Measurements from ENCODE around the gene MGAM2. TPM values are rescaled to one million over a fixed set of nuclear protein-coding genes. Genes with fewer than 3 reads are reported as not detected.

MGAM2 gene
- total RNA-seq, 2 experiments from 2014 or later: not detected

DNA sequence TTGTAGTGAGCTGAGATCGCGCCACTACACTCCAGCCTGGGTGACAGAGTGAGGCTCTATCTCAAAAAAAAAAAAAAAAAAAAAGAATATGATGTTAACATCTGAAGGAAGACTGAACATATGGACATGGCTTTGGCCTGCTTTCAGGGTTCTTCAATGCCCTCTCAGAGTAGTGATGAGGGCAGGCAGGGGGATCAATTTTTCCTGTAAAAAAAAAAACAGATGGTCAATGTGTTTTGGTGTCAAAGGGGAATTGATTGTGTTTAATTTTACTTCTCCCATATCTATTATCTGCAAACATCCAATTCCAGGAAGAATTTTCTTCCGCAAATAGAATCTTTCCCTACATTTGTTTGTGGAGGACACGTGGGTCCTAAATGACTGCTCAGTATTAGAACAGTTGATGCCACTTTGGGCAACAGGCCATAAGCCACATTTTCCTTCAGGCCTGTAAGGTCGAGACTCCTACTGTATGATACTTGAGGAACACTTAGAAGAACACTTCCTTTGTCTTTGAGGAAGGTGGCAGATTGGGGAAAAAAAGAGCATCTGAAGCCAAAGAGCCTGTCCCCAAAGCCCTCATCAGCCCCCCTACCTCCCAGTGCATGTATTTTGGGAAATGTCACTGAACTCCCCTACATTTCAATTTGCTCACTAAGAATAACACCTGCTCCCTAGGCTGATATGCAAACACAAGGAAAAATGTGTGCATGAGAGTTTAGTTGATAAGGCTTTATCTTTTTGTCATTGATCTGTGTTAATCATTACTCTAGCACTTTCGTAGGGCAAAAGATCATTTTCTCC is 28.3 kb downstream of the MGAM2 start:
- Mint-ChIP-seq H3K9me3 (no peaks in the 10 kb centered on the region), H3K36me3 (no peaks in the 10 kb centered on the region), H3K27ac (no peak overlapping the region), H3K4me3 (no peak overlapping the region), H3K4me1 (peaks cover 2% of the 10 kb centered on the region), H3K27me3 (no peaks in the 10 kb centered on the region)
- no peak for DNase-seq

DNA sequence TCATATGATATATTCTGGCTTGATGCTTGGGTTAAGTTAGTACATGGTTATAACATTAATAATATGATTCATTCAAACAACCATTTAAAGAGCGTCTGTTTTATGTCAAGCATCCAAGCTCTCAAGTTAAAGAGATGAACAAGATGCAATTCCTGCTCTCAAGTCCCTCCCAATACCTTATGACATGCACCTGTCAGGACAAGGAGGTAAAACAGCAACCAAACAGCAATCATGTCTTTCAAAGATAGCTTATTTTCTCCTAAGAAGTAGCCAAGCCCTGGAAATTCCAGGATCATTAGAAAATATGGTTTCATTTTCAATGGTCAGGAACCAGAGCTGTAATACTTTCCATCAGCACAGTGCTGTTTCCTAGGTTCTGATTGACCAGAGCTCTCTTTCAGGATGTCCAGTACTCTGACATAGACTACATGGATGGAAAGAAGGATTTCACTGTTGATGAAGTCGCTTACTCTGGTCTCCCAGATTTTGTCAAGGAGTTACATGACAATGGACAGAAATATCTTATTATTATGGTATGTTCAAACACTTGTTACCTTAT is 29.0 kb downstream of the MGAM2 start:
- Mint-ChIP-seq H3K27me3 (no peaks in the 10 kb centered on the region), H3K4me1 (peaks cover 2% of the 10 kb centered on the region), H3K9me3 (no peaks in the 10 kb centered on the region), H3K27ac (no peak overlapping the region), H3K4me3 (no peak overlapping the region), H3K36me3 (no peaks in the 10 kb centered on the region)
- no peak for DNase-seq

DNA sequence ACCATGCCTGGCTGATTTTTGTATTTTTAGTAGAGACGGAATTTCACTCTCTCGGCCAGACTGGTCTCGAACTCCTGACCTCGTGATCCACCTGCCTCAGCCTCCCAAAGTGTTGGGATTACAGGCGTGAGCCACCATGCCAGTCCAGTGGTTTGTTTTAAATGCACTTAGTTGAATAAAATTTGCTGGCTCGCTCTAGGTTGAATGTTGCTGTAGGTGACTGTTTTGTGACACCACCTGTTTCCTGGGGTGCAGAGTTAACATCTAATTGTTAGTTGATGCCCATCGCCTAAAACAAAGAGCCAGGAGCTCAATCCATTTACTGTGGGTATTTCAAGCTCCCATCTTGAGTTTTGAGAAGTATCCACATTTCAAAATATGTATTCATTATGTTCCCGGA is 31.2 kb downstream of the MGAM2 start:
- H3K36me3 Mint-ChIP-seq: no peaks in the 10 kb centered on the region

DNA sequence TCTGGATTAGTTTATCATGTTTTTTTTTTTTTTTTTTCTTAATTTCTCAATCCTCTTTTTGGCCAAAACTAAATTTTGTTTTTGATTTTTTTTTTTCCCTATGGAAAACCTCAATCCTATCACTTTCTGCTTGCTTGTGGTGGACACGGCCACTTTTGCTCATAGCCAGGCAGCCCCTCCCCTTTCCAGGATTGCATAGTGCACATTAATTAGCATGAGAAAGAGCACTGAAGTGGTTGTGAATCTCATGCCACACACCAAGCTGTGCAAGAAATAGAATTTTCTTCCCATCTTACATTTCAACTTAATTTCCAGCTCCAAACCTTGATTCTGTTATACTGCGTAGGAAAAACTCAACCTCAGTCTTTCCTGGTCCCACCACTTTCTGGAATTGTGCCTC is 34.6 kb downstream of the MGAM2 start:
- H3K9me3 Mint-ChIP-seq: no peaks in the 10 kb centered on the region
- no peak overlapping the region for H3K4me3 Mint-ChIP-seq
- no peaks in the 10 kb centered on the region for H3K36me3 Mint-ChIP-seq
- H3K4me1 Mint-ChIP-seq: no peaks in the 10 kb centered on the region
- DNase-seq: no peak
- H3K27me3 Mint-ChIP-seq: no peaks in the 10 kb centered on the region
- H3K27ac Mint-ChIP-seq: no peak overlapping the region

More for the DNA sequence above, 31.2 kb downstream of the MGAM2 start:
- Mint-ChIP-seq H3K4me3 (no peak overlapping the region), H3K27ac (no peak overlapping the region), H3K4me1 (no peaks in the 10 kb centered on the region), H3K9me3 (no peaks in the 10 kb centered on the region), H3K27me3 (no peaks in the 10 kb centered on the region)
- no peak for DNase-seq

DNA sequence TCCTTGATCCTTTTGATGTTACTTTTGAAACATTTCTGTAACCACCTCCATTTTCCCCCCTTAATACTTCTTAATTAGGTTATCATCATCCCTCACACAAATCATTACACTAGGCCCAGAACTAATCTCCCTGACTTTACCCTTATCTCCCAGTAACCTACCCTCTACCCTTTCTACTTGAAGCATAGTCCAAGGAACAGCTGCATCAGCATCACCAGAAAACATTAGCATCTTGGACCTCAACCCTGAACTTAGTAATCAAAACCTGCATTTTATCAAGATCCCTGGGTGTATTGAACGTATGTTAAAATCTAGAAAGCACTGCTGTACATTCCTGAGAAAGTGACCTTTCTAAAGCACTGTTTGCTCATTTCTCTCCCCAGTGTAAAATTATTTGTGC is 38.8 kb downstream of the MGAM2 start:
- Mint-ChIP-seq H3K4me3 (no peak overlapping the region), H3K9me3 (no peaks in the 10 kb centered on the region), H3K27me3 (no peaks in the 10 kb centered on the region), H3K36me3 (no peaks in the 10 kb centered on the region), H3K27ac (no peak overlapping the region), H3K4me1 (no peaks in the 10 kb centered on the region)
- no peak for DNase-seq

DNA sequence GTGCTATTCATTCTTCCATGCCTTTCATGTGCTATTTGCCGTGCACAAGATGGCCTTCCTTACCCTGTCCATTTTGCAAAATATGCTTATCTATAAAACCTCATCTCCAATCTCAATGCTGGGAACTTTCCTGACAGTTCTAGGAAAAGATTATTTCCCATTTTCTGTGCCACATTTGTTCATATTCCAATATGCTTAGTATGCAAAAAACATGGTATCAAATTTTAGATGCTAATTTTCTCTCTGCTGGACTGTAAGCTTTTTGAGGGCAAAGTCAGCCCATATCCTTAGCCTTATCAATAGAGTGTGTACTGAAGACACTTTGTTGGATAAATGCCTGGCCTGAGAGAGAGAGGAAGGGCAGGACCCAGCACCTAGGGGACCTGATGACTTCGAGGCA is 39.4 kb downstream of the MGAM2 start:
- no peak for DNase-seq
- H3K27me3 Mint-ChIP-seq: no peaks in the 10 kb centered on the region
- no peak overlapping the region for H3K27ac Mint-ChIP-seq
- H3K4me3 Mint-ChIP-seq: no peak overlapping the region
- H3K9me3 Mint-ChIP-seq: no peaks in the 10 kb centered on the region
- no peaks in the 10 kb centered on the region for H3K4me1 Mint-ChIP-seq
- H3K36me3 Mint-ChIP-seq: no peaks in the 10 kb centered on the region

DNA sequence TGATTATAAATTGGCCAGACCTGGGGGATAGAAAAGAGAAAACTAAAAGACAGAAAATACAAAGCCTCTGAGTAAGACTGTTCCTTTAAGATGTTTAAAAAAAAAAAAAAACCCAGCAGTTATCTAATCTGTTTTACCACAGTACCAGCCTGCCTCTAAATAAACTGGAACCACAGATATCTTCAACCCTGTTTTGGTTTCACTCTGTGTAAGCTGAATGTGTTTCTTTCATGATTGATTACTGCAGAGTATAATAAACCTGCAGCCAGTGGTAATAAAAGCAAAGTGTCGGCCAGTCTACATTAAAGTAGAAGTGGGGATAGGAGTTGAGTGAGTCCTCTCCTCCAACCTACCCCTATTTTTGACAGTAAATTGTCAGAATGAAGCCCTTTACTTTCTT is 40.6 kb downstream of the MGAM2 start:
- Mint-ChIP-seq H3K27me3 (no peaks in the 10 kb centered on the region), H3K4me3 (no peak overlapping the region), H3K9me3 (no peaks in the 10 kb centered on the region), H3K4me1 (no peaks in the 10 kb centered on the region), H3K36me3 (no peaks in the 10 kb centered on the region), H3K27ac (no peak overlapping the region)
- no peak for DNase-seq

DNA sequence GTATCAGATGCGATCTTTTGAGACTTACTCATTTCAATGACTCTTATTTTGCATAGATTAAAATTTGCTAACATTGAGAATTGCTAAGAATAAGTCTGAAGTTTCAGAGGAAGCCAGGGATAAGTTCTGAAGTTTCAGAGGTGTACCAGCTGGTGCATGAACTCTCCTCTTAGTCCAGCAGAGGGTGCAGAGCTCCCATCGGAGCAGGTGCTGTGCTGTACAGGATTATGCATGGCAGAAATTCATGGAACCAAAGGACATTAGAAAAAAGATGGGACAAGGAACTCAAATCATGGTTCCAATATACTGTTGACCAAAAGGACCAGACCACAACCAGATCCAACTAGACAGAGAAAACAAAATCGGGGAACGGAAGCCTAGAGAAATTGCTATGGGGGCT is 41.9 kb downstream of the MGAM2 start:
- no peaks in the 10 kb centered on the region for H3K36me3 Mint-ChIP-seq
- H3K9me3 Mint-ChIP-seq: no peaks in the 10 kb centered on the region
- H3K4me3 Mint-ChIP-seq: no peak overlapping the region
- no peak for DNase-seq
- H3K27me3 Mint-ChIP-seq: no peaks in the 10 kb centered on the region
- no peaks in the 10 kb centered on the region for H3K4me1 Mint-ChIP-seq
- no peak overlapping the region for H3K27ac Mint-ChIP-seq

DNA sequence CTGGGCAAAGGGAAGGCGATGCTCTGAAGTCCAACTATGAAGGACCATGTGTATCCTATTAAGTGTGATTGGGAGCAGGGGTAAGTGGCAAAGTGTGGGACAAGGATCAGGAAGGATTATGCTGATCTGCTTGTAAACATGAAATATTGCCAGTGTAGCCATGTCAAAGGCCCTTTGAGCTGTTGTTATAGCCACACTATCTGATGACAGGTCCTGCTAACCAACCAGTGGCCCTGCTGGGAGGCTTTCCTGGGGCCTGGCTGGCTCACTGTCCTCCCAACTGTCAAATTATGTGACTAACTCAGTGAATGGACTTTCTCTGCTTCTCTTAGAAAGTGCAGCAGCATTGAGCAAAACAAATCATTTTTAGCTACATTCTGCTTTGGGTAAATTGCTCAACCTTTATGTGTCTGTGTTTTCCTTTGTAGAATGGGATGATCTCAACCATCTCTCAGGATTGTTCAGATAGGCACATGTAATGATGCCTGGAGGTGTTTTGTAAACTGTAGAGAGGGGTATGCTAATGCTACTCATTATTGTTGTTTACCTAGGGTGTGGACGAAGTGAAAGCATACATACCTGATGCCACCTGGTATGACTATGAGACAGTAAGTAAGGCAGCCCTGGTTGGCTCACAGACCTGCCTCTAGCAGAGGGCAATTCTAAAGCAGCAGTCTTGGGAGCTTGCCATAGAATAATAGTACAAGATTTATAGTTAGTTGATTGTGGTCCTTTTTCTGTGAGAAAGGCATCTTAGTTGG is 47.4 kb downstream of the MGAM2 start:
- Mint-ChIP-seq H3K27me3 (no peaks in the 10 kb centered on the region), H3K36me3 (no peaks in the 10 kb centered on the region), H3K27ac (no peak overlapping the region), H3K4me3 (no peak overlapping the region), H3K9me3 (no peaks in the 10 kb centered on the region), H3K4me1 (no peaks in the 10 kb centered on the region)
- no peak for DNase-seq

DNA sequence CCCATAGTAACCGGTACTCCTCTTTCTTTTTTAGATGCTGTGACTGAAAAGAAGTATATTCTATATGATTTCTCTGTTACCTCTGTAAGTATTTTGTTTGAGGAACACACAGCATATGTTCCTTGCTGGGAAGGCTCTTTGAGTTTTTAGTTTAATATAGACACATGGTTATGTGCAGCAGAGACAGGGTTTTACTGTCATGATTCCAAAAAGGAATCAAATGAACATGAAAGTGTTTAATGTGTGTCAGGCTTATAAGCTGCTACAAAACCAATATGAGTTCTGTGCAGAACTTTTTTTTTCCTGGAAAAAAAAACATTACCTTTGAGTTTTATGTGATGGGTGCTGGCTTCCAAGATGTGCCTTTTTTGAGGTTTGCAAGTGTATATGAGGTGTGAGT is 50.4 kb downstream of the MGAM2 start:
- Mint-ChIP-seq H3K4me1 (no peaks in the 10 kb centered on the region), H3K36me3 (no peaks in the 10 kb centered on the region), H3K27me3 (no peaks in the 10 kb centered on the region), H3K4me3 (no peak overlapping the region), H3K27ac (no peak overlapping the region), H3K9me3 (no peaks in the 10 kb centered on the region)
- DNase-seq: no peak

DNA sequence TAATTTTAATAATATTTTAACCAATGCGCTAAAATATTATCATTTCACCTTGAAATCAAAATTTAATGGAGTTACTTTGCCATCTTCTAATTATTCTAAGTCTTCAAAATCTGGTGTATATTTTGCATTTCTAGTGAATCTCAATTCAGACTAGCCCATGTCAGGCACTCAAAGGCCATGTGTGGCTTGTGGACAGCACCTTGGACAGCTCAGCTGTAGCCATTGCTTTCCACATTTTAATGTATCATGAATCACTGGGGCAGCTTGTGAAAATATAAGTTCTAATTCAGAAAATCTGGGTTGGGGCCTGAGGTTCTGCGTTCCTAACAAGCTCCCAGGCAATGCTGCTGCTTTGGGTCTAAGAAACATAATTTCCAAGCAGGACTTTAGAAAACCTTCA is 57.2 kb downstream of the MGAM2 start:
- Mint-ChIP-seq H3K36me3 (no peaks in the 10 kb centered on the region), H3K27ac (no peak overlapping the region), H3K4me1 (no peaks in the 10 kb centered on the region), H3K4me3 (no peak overlapping the region), H3K9me3 (no peaks in the 10 kb centered on the region), H3K27me3 (no peaks in the 10 kb centered on the region)
- DNase-seq: no peak

DNA sequence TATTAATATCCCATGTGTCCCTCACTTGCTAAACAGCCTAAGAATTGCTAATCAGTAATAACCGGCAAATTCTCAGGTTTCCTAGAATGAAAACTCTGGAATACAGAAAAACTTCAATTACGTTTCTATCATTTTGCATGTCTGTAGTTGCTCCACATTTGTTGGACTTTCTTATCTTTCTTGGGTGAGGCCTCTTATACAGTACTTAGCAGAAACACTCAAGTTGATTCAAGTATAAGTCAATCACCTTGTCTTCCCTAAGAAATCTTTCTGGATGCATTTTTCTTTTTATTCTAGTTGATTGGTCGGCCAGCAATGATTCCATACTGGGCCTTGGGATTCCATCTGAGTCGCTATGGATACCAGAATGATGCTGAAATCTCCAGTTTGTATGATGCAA is 61.4 kb downstream of the MGAM2 start:
- Mint-ChIP-seq H3K27me3 (no peaks in the 10 kb centered on the region), H3K36me3 (no peaks in the 10 kb centered on the region), H3K4me1 (peaks cover 2% of the 10 kb centered on the region), H3K27ac (no peak overlapping the region), H3K4me3 (no peak overlapping the region), H3K9me3 (peaks cover 3% of the 10 kb centered on the region)
- no peak for DNase-seq

DNA sequence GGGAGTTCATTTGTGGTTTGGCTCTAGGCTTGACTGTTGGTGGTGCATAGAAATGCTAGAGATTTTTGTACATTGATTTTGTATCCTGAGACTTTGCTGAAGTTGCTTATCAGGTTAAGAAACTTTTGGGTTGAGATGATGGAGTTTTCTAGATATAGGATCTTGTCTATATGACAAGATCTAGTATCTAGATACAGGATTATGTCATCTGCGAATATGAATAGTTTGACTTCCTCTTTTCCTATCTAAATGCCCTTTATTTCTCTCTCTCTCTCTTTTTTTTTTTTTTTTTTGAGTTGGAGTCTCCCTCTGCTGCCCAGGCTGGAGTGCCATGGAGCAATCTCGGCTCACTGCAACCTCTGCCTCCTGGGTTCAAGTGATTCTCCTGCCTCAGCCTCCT is 62.9 kb downstream of the MGAM2 start:
- H3K4me3 Mint-ChIP-seq: no peak overlapping the region
- H3K4me1 Mint-ChIP-seq: peaks cover 5% of the 10 kb centered on the region
- no peak overlapping the region for H3K27ac Mint-ChIP-seq
- H3K36me3 Mint-ChIP-seq: no peaks in the 10 kb centered on the region
- no peak for DNase-seq
- peaks cover 3% of the 10 kb centered on the region for H3K9me3 Mint-ChIP-seq
- no peaks in the 10 kb centered on the region for H3K27me3 Mint-ChIP-seq

DNA sequence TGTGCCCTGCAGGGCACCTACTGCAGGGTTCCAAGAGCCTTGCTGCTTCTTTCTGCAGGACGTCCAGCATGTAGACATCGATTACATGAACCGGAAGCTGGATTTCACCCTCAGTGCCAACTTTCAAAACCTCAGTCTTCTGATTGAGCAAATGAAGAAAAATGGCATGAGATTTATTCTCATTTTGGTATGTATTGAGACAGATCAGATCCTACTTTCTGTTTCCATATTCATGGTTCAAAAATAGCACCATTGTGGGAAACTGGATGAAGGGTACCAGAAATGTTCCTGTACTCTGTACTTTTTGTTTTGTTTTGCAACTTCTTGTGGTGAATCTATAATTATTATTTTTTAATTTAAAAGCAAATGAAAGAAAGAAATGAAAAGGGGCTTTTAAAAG is 64.1 kb downstream of the MGAM2 start:
- no peak overlapping the region for H3K27ac Mint-ChIP-seq
- H3K4me1 Mint-ChIP-seq: peaks cover 5% of the 10 kb centered on the region
- no peak for DNase-seq
- H3K36me3 Mint-ChIP-seq: no peaks in the 10 kb centered on the region
- no peaks in the 10 kb centered on the region for H3K27me3 Mint-ChIP-seq
- no peak overlapping the region for H3K4me3 Mint-ChIP-seq
- H3K9me3 Mint-ChIP-seq: peaks cover 3% of the 10 kb centered on the region

DNA sequence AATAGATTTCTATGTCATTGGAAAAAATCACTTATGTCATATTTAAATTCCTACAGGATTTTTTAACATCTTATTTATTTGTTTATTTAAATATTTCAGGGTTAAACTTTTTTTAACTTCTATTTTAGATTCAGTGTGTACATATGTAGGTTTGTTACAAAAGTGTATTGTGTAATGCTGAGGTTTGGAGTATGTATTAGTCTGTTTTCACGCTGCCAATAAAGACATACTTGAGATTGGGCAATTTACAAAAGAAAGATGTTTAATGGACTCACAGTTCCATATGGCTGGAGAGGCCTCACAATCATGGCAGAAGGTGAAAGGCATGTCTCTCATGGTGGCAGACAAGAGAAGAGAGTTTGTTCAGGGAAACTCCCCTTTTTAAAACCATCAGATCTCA is 65.4 kb downstream of the MGAM2 start:
- DNase-seq: no peak
- Mint-ChIP-seq H3K4me1 (peaks cover 5% of the 10 kb centered on the region), H3K9me3 (peaks cover 3% of the 10 kb centered on the region), H3K27ac (no peak overlapping the region), H3K27me3 (no peaks in the 10 kb centered on the region), H3K36me3 (no peaks in the 10 kb centered on the region), H3K4me3 (no peak overlapping the region)

DNA sequence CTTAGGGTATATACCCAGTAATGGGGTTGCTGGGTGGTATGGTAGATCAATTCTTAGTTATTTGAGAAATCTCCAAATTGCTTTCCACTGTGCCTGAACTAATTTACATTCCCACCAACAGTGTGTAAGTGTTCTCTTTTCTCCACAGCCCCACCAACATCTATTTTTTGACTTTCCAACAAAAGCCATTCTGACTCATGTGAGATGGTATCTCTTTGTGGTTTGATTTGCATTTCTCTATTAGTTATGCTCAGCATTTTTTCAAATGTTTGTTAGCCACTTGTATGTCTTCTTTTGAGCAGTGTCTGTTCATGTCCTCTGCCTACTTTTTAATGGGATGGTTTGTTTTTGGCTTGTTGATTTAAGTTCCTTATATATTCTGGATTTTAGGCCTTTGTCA is 66.4 kb downstream of the MGAM2 start:
- H3K27ac Mint-ChIP-seq: no peak overlapping the region

More for the DNA sequence above, 66.4 kb downstream of the MGAM2 start:
- Mint-ChIP-seq H3K36me3 (no peaks in the 10 kb centered on the region), H3K9me3 (peaks cover 3% of the 10 kb centered on the region), H3K4me1 (peaks cover 5% of the 10 kb centered on the region), H3K4me3 (no peak overlapping the region), H3K27me3 (no peaks in the 10 kb centered on the region)
- DNase-seq: no peak

All from activated naive CD8-positive, alpha-beta T cell treated with anti-CD3 and anti-CD28 coated beads for 36 hours (primary cell).